Measurements from ENCODE around the gene SERPIND1. TPM values are rescaled to one million over a fixed set of nuclear protein-coding genes. Genes with fewer than 3 reads are reported as not detected.

Gene SERPIND1
- total RNA-seq, 1 donor from 2014 or later: not detected

DNA sequence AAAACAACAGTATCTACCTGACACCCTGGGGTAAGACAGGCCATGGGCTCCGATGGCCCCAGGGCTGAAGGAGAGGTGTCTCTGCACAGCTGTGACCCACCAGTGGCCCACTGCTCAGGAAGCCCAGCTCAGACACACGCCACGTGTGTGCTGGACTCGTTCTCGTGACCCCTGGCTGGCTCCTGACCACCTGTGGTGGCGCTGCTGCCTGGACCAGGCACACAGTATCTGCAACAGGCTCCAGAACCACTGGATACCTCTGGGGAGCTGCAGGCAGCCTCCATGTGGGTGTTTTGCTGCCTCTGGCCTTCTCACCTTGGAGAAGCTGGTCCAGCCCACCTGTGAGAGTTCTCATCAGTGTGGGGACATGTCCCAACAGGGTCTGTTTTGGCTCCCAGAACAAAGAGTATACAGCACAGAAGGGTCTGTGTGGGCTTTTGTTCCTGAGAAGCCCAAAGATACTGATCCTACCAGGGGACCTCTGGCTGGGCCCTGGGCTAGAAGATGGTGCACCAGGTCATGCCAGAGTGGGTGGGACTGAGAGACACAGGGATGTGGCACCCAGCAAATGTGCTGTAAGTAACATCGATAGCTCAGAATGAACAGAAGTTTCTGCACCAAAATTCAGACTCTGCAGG, 21.7 kb upstream of the SERPIND1 start:
- H2AFZ ChIP-seq (ENCODE audit: low read depth, low read length): no peak overlapping the region
- no peak for FAIRE-seq
- H3K79me2 ChIP-seq (ENCODE audit: insufficient read depth, low read length): no peaks in the 10 kb centered on the region
- H3K4me1 Mint-ChIP-seq (ENCODE audit: low read depth, unreplicated experiment): peaks cover 29% of the 10 kb centered on the region
- peaks cover 7% of the 10 kb centered on the region for H3K36me3 ChIP-seq (ENCODE audit: insufficient read depth, low read length)
- no peaks in the 10 kb centered on the region for H3K9me3 ChIP-seq (ENCODE audit: insufficient read depth, low read depth, low read length)
- H3K27me3 ChIP-seq (ENCODE audit: insufficient read depth, low read length): no peaks in the 10 kb centered on the region
- peaks cover 11% of the 10 kb centered on the region for H3K36me3 Mint-ChIP-seq (ENCODE audit: low read depth, unreplicated experiment)
- H3K4me2 ChIP-seq (ENCODE audit: low read length): no peak overlapping the region
- DNase-seq (ENCODE audit: low read depth): no peak
- H3K9ac ChIP-seq (ENCODE audit: low read length): no peak overlapping the region
- peaks cover 33% of the 10 kb centered on the region for H3K4me1 ChIP-seq (ENCODE audit: insufficient read depth, low read length)
- no peaks in the 10 kb centered on the region for H3K9me3 Mint-ChIP-seq (ENCODE audit: unreplicated experiment)
- H3K4me3 ChIP-seq (ENCODE audit: insufficient read depth, low read depth, low read length): no peak overlapping the region
- TF ChIP-seq, protein P1, sequence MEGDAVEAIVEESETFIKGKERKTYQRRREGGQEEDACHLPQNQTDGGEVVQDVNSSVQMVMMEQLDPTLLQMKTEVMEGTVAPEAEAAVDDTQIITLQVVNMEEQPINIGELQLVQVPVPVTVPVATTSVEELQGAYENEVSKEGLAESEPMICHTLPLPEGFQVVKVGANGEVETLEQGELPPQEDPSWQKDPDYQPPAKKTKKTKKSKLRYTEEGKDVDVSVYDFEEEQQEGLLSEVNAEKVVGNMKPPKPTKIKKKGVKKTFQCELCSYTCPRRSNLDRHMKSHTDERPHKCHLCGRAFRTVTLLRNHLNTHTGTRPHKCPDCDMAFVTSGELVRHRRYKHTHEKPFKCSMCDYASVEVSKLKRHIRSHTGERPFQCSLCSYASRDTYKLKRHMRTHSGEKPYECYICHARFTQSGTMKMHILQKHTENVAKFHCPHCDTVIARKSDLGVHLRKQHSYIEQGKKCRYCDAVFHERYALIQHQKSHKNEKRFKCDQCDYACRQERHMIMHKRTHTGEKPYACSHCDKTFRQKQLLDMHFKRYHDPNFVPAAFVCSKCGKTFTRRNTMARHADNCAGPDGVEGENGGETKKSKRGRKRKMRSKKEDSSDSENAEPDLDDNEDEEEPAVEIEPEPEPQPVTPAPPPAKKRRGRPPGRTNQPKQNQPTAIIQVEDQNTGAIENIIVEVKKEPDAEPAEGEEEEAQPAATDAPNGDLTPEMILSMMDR (IDR thresholded peaks at IDR 0.05; ENCODE audit: insufficient read depth, low read depth, low read length): no peak
- no peak for TF ChIP-seq EZH2 (IDR thresholded peaks at IDR 0.05; ENCODE audit: insufficient read depth, low read length)
- no peak overlapping the region for H3K27ac Mint-ChIP-seq (ENCODE audit: unreplicated experiment)
- H3K4me3 Mint-ChIP-seq (ENCODE audit: unreplicated experiment): no peak overlapping the region
- H4K20me1 ChIP-seq (ENCODE audit: insufficient read depth, low read length): peaks cover 6% of the 10 kb centered on the region
- no peak overlapping the region for H3K27ac ChIP-seq (ENCODE audit: low read depth, low read length)
- H3K27me3 Mint-ChIP-seq (ENCODE audit: low read depth, unreplicated experiment): no peaks in the 10 kb centered on the region

DNA sequence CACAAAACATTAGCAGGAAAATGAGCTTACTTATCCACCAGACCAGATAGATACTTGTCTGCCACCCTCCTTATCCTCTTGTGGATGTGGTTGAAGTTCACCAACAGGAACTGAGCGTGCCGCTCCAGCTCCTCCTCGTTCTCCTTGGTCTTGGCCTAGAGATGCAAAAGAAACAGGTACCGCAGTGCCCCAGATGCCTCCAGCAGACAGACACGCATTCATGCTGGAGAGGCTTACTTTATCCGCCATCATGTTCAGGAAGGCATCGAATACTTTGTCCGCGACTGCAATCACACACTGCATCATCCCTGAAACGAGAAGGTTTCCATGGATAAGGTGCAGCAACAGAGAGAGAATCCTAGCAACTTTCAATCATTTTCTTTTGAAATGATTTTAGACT, 21.0 kb upstream of the SERPIND1 start:
- H3K4me3 Mint-ChIP-seq (ENCODE audit: unreplicated experiment): no peak overlapping the region
- H2AFZ ChIP-seq (ENCODE audit: low read depth, low read length): no peak overlapping the region
- no peak for FAIRE-seq

DNA sequence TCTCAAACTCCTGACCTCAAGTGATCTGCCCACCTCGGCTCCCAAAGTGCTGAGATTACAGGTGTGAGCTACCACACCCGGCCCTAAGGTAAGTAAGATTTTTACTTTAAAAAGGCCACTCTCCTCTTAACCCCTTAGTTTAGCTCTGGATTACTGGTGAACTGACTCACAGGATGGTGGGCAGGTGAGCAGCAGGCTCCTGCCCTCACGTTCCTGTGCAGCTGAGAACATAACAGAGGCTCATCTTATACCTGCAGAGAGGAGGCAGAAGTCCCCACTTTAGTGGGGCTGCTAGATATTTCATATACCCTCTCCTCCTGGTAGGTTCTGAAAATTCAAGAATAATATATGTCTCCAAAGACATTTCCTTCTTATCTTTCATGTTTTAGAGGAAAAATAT, 17.1 kb upstream of the SERPIND1 start:
- H3K4me1 ChIP-seq (ENCODE audit: insufficient read depth, low read length): peaks cover 4% of the 10 kb centered on the region
- H3K36me3 ChIP-seq (ENCODE audit: insufficient read depth, low read length): peaks cover 13% of the 10 kb centered on the region
- no peaks in the 10 kb centered on the region for H3K27me3 ChIP-seq (ENCODE audit: insufficient read depth, low read length)
- H3K79me2 ChIP-seq (ENCODE audit: insufficient read depth, low read length): no peaks in the 10 kb centered on the region
- FAIRE-seq (no peak), DNase-seq (ENCODE audit: low read depth) (no peak)
- Mint-ChIP-seq H3K36me3 (ENCODE audit: low read depth, unreplicated experiment) (peaks cover 13% of the 10 kb centered on the region), H3K4me1 (ENCODE audit: low read depth, unreplicated experiment) (peaks cover 8% of the 10 kb centered on the region), H3K27me3 (ENCODE audit: low read depth, unreplicated experiment) (no peaks in the 10 kb centered on the region), H3K9me3 (ENCODE audit: unreplicated experiment) (no peaks in the 10 kb centered on the region), H3K4me3 (ENCODE audit: unreplicated experiment) (no peak overlapping the region), H3K27ac (ENCODE audit: unreplicated experiment) (no peak overlapping the region)
- no peak overlapping the region for H3K4me2 ChIP-seq (ENCODE audit: low read length)
- H2AFZ ChIP-seq (ENCODE audit: low read depth, low read length): no peak overlapping the region
- no peaks in the 10 kb centered on the region for H4K20me1 ChIP-seq (ENCODE audit: insufficient read depth, low read length)
- H3K9me3 ChIP-seq (ENCODE audit: insufficient read depth, low read depth, low read length): no peaks in the 10 kb centered on the region
- no peak overlapping the region for H3K4me3 ChIP-seq (ENCODE audit: insufficient read depth, low read depth, low read length)
- H3K9ac ChIP-seq (ENCODE audit: low read length): no peak overlapping the region
- no peak for TF ChIP-seq EZH2 (IDR thresholded peaks at IDR 0.05; ENCODE audit: insufficient read depth, low read length)
- TF ChIP-seq, protein P1 (IDR thresholded peaks at IDR 0.05; ENCODE audit: insufficient read depth, low read depth, low read length): no peak
- H3K27ac ChIP-seq (ENCODE audit: low read depth, low read length): no peak overlapping the region

More for the DNA sequence above, 21.0 kb upstream of the SERPIND1 start:
- no peaks in the 10 kb centered on the region for H3K9me3 ChIP-seq (ENCODE audit: insufficient read depth, low read depth, low read length)
- H3K27ac ChIP-seq (ENCODE audit: low read depth, low read length): no peak overlapping the region
- no peaks in the 10 kb centered on the region for H3K79me2 ChIP-seq (ENCODE audit: insufficient read depth, low read length)
- peaks cover 6% of the 10 kb centered on the region for H4K20me1 ChIP-seq (ENCODE audit: insufficient read depth, low read length)
- DNase-seq (ENCODE audit: low read depth): no peak
- H3K9ac ChIP-seq (ENCODE audit: low read length): no peak overlapping the region
- H3K27me3 Mint-ChIP-seq (ENCODE audit: low read depth, unreplicated experiment): no peaks in the 10 kb centered on the region
- H3K4me2 ChIP-seq (ENCODE audit: low read length): no peak overlapping the region
- TF ChIP-seq, protein P1 (IDR thresholded peaks at IDR 0.05; ENCODE audit: insufficient read depth, low read depth, low read length): no peak
- TF ChIP-seq EZH2 (IDR thresholded peaks at IDR 0.05; ENCODE audit: insufficient read depth, low read length): no peak
- H3K4me1 Mint-ChIP-seq (ENCODE audit: low read depth, unreplicated experiment): peaks cover 29% of the 10 kb centered on the region
- peaks cover 7% of the 10 kb centered on the region for H3K36me3 ChIP-seq (ENCODE audit: insufficient read depth, low read length)
- H3K4me1 ChIP-seq (ENCODE audit: insufficient read depth, low read length): peaks cover 33% of the 10 kb centered on the region
- H3K36me3 Mint-ChIP-seq (ENCODE audit: low read depth, unreplicated experiment): peaks cover 12% of the 10 kb centered on the region
- no peaks in the 10 kb centered on the region for H3K27me3 ChIP-seq (ENCODE audit: insufficient read depth, low read length)
- H3K4me3 ChIP-seq (ENCODE audit: insufficient read depth, low read depth, low read length): no peak overlapping the region
- H3K9me3 Mint-ChIP-seq (ENCODE audit: unreplicated experiment): no peaks in the 10 kb centered on the region
- H3K27ac Mint-ChIP-seq (ENCODE audit: unreplicated experiment): no peak overlapping the region
